ENCODE data around the gene PHETA2.
A peak's percentile ranks its signal among the peaks of the same experiment; 100 is the strongest.
"Not testable (repeated sequence)": the region's sequence is repeated elsewhere in the genome, so short reads cannot be mapped to it uniquely, and the experiment has no call there.

Gene PHETA2

GRCh38 chr22:42069801-42070516, 4.1 kb upstream of the PHETA2 start:
- no peak for DNase-seq (ENCODE audit: low spot score)

- DNase-seq (ENCODE audit: low spot score), result peak; percentile 96
Measured at GRCh38 chr22:42070517-42071422, 3.3 kb upstream of the PHETA2 start, which contains the start of gene NAGA. Gene NAGA, minus strand, starts transcription at chr22:42070812. Its CDS starts 515 bp downstream, at chr22:42070297.

GRCh38 chr22:42071508-42071907, 2.5 kb upstream of the PHETA2 start:
- not testable (repeated sequence) for DNase-seq (ENCODE audit: low spot score)

GRCh38 chr22:42072606-42073330, 1.3 kb upstream of the PHETA2 start:
- no peak for DNase-seq (ENCODE audit: low spot score)

- no peak for DNase-seq (ENCODE audit: low spot score)
Measured at GRCh38 chr22:42073621-42074041, 417 bp upstream of the PHETA2 start.

- DNase-seq (ENCODE audit: low spot score), result no peak
Measured at GRCh38 chr22:42074846-42075676, 1.0 kb downstream of the PHETA2 start.

- DNase-seq (ENCODE audit: low spot score), result no peak
Measured at GRCh38 chr22:42076764-42077485, 2.9 kb downstream of the PHETA2 start.

GRCh38 chr22:42077486-42078125, 3.6 kb downstream of the PHETA2 start:
- no peak for DNase-seq (ENCODE audit: low spot score)

- DNase-seq (ENCODE audit: low spot score), result no peak
Measured at GRCh38 chr22:42078469-42079318, 4.6 kb downstream of the PHETA2 start.

- peak; percentile 98 for DNase-seq (ENCODE audit: low spot score)
Measured at GRCh38 chr22:42079319-42080251, 5.5 kb downstream of the PHETA2 start, which contains the start of gene SMDT1. Gene SMDT1, plus strand, starts transcription at chr22:42079700. Its CDS starts 69 bp downstream, at chr22:42079769.

- DNase-seq (ENCODE audit: low spot score), result peak; percentile 41
Measured at GRCh38 chr22:42080287-42080686, 6.2 kb downstream of the PHETA2 start.

GRCh38 chr22:42083119-42083518, 9.1 kb downstream of the PHETA2 start:
- DNase-seq (ENCODE audit: low spot score), result no peak

- DNase-seq (ENCODE audit: low spot score), result no peak
Measured at GRCh38 chr22:42084874-42085273, 10.8 kb downstream of the PHETA2 start.

- DNase-seq (ENCODE audit: low spot score), result no peak
Measured at GRCh38 chr22:42086051-42086450, 12.0 kb downstream of the PHETA2 start.

GRCh38 chr22:42090596-42091454, 16.8 kb downstream of the PHETA2 start, which contains the start of gene NDUFA6:
Gene NDUFA6, minus strand, starts transcription at chr22:42090772. Its CDS starts 28 bp downstream, at chr22:42090744.
- DNase-seq (ENCODE audit: low spot score), result peak; percentile 99

GRCh38 chr22:42091455-42091782, 17.4 kb downstream of the PHETA2 start:
- no peak for DNase-seq (ENCODE audit: low spot score)

GRCh38 chr22:42101199-42101598, 27.2 kb downstream of the PHETA2 start:
- no peak for DNase-seq (ENCODE audit: low spot score)

All from kidney tubule cell (primary cell).